Measurements from ENCODE around the gene PRKACB.

Gene PRKACB

DNA sequence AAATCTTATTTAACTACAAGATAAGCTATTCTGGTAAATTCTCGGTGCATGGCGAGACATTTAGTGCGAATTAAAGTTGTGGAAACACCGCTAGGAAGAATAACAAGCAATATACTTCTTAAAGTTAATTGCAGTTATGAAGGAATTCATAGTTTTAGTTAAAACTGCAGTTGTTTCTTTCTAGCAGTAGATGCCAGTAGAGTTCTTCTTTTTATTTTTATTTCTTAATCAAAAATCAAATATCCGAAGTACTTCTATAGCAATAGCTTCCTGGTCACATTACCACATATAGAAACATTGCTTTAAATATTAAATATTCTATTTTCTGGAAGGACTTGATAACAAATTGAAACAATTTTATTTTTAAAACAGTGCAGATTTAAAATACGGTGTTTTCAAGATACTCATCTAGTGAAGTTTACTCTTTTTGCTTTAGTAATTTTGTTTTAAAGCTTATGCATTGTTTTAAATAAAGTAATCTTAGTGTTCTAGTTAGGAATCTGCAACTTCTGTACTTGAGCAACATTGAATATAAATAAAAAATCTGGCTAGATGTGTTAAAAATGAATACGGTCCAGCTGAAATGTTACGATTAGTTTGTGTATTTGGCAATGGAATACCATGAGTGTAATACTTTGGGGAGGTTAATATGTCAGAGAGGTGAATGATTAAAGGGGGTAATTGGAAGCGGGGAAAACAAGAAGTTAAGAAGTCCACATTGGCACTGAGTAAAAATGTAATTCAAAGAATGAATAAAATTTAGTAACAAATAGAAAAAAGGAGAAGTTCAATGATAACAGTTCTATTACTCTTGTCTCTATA is 2.7 kb upstream of the PRKACB start:
- H3K27ac Mint-ChIP-seq: no peak overlapping the region
- no peaks in the 10 kb centered on the region for H3K9me3 Mint-ChIP-seq (ENCODE audit: low read depth)
- peaks cover 34% of the 10 kb centered on the region for H3K4me1 Mint-ChIP-seq (ENCODE audit: low read depth)
- no peaks in the 10 kb centered on the region for H3K36me3 Mint-ChIP-seq
- no peak overlapping the region for H3K4me3 Mint-ChIP-seq
- no peaks in the 10 kb centered on the region for H3K27me3 Mint-ChIP-seq

DNA sequence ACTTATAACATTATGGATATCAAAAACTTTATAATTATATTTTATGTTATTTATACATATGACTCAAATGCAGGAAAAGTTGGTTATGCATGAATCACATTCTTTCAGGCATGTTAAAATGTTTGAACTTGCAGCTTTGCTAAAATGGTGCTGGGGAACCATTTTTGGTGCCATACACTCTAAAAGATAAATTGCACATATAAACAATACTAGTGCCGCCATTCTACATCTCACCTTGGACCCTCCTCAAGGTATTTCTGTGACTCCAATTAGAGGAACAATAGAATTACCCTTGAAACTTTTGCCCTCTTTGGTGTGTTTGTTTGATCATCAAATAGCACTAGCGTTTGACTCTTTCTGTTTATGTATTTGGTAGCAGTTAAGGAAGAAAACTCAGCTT is 997 bp downstream of the PRKACB start:
- peak overlapping the region; percentile 98 for H3K27ac Mint-ChIP-seq
- peak overlapping the region; percentile 95 for H3K4me3 Mint-ChIP-seq
- H3K36me3 Mint-ChIP-seq: no peaks in the 10 kb centered on the region
- no peaks in the 10 kb centered on the region for H3K27me3 Mint-ChIP-seq
- H3K4me1 Mint-ChIP-seq (ENCODE audit: low read depth): peaks cover 63% of the 10 kb centered on the region
- no peaks in the 10 kb centered on the region for H3K9me3 Mint-ChIP-seq (ENCODE audit: low read depth)

DNA sequence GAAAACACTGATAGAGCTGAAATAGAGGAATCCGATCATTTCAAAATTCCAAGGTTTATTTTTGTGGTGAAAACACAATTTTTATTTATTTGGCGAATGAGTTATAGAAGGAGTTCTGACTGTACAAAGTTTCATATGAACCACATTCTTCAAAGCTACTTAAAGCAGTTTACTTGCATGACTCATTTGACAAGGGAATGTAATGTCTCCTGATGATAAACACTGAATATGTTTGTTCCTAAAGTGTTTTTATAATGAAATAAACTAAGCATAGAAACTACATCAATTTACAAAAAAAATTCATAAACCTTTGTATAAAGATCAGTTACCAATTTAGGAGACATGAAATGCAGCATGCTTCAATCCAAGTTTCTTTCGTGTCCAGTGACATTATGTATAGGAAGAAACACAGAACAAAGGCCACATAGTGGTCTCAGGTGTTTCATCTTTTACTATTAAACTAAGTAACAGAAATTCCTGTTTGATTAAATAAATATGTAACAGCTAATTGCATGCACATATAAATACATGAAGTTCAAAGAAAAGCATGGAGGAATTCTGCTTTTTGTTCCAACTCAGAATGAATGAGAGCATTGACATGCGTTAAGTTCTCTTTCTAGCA is 2.5 kb downstream of the PRKACB start:
- peak overlapping the region; percentile 95 for H3K4me3 Mint-ChIP-seq
- peaks cover 2% of the 10 kb centered on the region for H3K36me3 Mint-ChIP-seq
- peaks cover 74% of the 10 kb centered on the region for H3K4me1 Mint-ChIP-seq (ENCODE audit: low read depth)
- H3K27ac Mint-ChIP-seq: peak overlapping the region; percentile 98
- no peaks in the 10 kb centered on the region for H3K9me3 Mint-ChIP-seq (ENCODE audit: low read depth)
- H3K27me3 Mint-ChIP-seq: no peaks in the 10 kb centered on the region

DNA sequence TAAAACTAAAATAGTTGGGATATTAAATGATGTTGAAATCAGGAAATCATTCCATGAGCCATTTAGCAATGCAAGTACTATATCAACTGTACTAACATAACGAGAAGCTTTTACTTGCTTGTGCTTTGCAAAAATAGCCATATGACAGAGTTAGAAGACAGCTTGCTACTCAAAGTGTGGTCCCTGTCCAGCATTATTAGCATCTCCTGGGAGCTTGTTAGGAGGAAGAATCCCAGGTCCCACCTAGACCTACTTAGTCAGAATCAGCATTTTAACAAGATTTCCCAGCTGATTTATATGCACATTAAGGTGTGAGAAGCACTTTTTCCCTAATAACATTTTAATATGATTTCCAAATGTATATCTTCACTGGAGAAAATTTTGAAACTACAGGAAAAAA is 4.7 kb downstream of the PRKACB start:
- Mint-ChIP-seq H3K4me1 (ENCODE audit: low read depth) (peaks cover 76% of the 10 kb centered on the region), H3K27me3 (no peaks in the 10 kb centered on the region), H3K4me3 (peak overlapping the region; percentile 42)

DNA sequence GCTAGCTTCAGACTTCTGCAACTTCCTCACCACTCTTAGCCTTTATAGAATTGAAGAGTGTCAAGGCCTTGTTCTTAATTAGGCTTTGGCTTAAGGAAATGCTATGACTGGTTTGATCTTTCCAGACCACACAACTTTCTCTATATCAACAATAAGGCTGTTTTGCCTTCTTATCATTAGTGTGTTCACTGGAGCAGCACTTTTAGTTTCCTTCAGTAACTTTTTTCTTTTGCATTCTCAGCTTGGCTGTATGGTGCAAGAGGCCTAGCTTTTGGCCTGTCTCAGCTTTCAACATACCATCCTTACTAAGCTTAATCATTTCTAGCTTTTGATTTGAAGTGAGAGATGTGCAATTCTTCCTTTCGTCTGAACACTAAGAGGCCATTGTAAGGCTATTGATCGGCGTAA is 8.6 kb downstream of the PRKACB start:
- Mint-ChIP-seq H3K4me3 (peak overlapping the region; percentile 53), H3K27me3 (no peaks in the 10 kb centered on the region), H3K27ac (peak overlapping the region; percentile 90), H3K4me1 (ENCODE audit: low read depth) (peaks cover 87% of the 10 kb centered on the region), H3K9me3 (ENCODE audit: low read depth) (peaks cover 3% of the 10 kb centered on the region), H3K36me3 (peaks cover 24% of the 10 kb centered on the region)

More for the DNA sequence above, 4.7 kb downstream of the PRKACB start:
- H3K9me3 Mint-ChIP-seq (ENCODE audit: low read depth): no peaks in the 10 kb centered on the region
- peak overlapping the region; percentile 36 for H3K27ac Mint-ChIP-seq
- H3K36me3 Mint-ChIP-seq: peaks cover 15% of the 10 kb centered on the region

DNA sequence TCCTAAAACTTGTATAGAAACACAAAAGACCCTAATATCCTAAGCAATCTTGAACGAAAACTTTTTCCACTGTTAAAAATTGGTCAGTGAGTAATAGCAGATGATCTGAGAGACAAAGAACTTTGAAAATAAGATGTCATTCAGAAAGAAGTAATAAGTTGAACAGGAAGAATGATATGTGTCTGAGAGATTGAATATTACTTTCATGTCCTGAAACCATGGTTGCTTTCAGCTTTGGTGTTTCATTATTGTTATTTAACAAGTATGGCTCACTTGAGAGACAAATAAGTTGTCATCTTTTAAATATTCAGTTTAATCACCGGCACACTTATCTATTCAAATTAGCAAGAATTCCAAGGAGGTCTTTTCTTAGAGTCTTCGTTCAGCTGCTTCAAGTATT is 11.4 kb downstream of the PRKACB start:
- Mint-ChIP-seq H3K9me3 (ENCODE audit: low read depth) (peaks cover 3% of the 10 kb centered on the region), H3K36me3 (peaks cover 34% of the 10 kb centered on the region), H3K4me3 (peak overlapping the region; percentile 71), H3K27ac (peak overlapping the region; percentile 95), H3K27me3 (no peaks in the 10 kb centered on the region), H3K4me1 (ENCODE audit: low read depth) (peaks cover 93% of the 10 kb centered on the region)

DNA sequence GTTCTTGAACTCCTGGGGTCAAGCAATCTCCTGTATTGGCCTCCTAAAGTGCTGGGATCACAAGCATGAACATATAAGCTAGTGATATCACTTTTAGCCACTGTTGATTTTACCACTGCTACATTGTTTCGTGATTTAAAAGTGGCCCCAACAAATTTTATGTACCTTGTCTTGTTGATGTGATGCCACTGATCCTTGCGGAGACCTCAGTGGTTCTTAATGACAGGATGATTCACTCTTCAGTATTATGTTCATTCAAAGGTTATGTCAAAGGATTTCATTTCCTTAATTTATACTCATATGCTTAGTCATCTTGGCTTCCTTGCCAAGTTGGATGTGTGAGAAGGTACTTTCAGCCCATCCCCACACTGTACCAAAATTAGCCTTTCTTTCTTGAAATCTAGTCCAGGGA is 12.1 kb downstream of the PRKACB start:
- peak overlapping the region; percentile 71 for H3K4me3 Mint-ChIP-seq
- peak overlapping the region; percentile 95 for H3K27ac Mint-ChIP-seq
- peaks cover 34% of the 10 kb centered on the region for H3K36me3 Mint-ChIP-seq
- H3K4me1 Mint-ChIP-seq (ENCODE audit: low read depth): peaks cover 92% of the 10 kb centered on the region
- H3K27me3 Mint-ChIP-seq: no peaks in the 10 kb centered on the region
- H3K9me3 Mint-ChIP-seq (ENCODE audit: low read depth): peaks cover 3% of the 10 kb centered on the region

DNA sequence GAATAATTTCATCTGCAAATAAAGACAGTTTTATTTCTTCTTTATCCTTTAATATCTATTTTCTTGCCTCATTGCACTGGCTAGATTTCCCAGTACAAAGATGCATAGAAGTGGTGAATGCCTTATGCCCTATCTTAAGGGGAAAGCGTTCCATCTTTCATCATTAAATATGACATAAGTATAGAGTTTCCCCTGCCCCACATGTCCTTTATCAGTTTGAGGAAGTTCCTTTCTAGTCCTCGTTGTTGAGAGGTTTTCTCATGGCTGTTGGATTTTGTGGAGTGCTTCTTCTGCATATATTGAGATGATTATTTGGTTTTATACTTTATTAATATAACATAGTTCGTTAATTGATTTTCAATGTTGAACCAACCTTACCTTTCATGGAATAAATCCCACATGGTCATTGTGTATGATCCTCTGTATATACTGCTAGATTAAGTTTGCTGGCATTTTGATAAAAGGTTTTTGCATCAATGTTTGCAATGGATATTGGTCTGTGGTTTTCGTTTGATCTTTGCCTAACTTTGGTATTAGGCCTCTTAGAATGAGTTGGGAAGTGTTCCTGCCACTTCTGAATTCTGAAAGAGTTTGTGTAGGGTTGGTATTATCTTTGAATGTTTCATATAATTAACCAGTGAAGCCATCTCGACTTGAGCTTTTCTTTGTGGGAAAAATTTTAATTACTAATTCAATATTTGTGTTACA is 15.6 kb downstream of the PRKACB start:
- Mint-ChIP-seq H3K27ac (no peak overlapping the region), H3K36me3 (peaks cover 22% of the 10 kb centered on the region)

DNA sequence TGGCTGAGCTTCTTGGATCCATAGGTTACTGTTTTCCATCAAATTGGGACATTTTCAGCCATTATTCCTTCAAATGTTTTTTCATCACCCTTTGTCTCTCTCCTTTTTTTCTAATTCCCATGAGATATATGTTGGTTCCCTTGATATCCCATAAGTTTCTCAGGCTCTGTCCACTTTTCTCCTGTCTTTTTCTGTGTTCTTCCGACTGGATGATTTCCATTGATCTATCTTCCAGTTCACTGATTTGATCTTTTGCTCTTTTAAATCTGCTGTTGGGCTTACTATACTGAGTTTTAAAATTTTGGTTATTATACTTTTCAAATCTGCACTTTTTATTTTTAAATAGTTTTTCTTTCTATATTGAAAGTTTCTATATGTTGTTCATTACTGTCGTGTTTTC is 18.2 kb downstream of the PRKACB start:
- no peaks in the 10 kb centered on the region for H3K27me3 Mint-ChIP-seq
- peak overlapping the region; percentile 59 for H3K4me3 Mint-ChIP-seq
- H3K36me3 Mint-ChIP-seq: peaks cover 19% of the 10 kb centered on the region
- peak overlapping the region; percentile 74 for H3K27ac Mint-ChIP-seq
- H3K4me1 Mint-ChIP-seq (ENCODE audit: low read depth): peaks cover 81% of the 10 kb centered on the region
- peaks cover 6% of the 10 kb centered on the region for H3K9me3 Mint-ChIP-seq (ENCODE audit: low read depth)

More for the DNA sequence above, 15.6 kb downstream of the PRKACB start:
- Mint-ChIP-seq H3K4me3 (peak overlapping the region; percentile 52), H3K27me3 (no peaks in the 10 kb centered on the region), H3K4me1 (ENCODE audit: low read depth) (peaks cover 89% of the 10 kb centered on the region), H3K9me3 (ENCODE audit: low read depth) (peaks cover 9% of the 10 kb centered on the region)

DNA sequence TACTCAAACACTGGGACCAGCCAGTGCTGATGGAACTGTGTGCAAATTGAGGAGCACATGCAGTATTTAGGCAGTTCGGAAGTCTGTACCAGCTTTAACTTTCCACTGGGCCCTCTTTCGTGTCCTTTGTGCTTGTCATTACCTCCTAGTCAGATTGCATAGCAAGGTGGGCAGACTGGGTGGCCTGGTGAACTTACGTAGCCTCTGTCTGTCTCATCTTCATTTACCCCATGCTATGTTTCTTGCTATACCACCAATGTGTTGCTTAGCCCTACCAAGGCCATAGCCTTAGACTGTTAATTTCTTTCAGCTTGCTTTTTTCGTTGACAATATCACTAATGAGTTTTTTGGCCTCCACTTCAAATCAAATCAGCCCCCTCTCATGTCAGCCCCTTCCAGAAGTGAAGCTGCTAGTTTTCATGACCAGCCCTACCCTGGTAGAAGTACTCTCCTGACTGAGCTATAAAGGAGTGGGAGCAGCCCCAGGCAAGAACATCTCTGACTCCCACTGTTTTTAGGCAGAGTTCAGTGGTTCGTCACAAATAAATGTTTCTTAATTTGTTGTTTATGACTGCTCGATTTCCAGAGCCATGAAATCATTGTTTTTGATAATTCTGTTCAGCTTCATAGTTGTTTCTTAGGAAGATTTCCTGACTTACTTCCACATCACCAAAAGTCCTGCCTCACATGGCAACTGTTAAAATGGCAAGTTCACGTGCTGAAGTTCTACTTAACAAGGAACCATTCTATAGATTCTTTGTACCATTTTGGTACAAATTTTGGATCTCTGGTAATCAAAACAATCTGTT is 19.3 kb downstream of the PRKACB start:
- Mint-ChIP-seq H3K36me3 (peaks cover 11% of the 10 kb centered on the region), H3K4me1 (ENCODE audit: low read depth) (peaks cover 80% of the 10 kb centered on the region), H3K9me3 (ENCODE audit: low read depth) (peaks cover 6% of the 10 kb centered on the region), H3K27ac (peak overlapping the region; percentile 58), H3K27me3 (no peaks in the 10 kb centered on the region), H3K4me3 (peak overlapping the region; percentile 42)

DNA sequence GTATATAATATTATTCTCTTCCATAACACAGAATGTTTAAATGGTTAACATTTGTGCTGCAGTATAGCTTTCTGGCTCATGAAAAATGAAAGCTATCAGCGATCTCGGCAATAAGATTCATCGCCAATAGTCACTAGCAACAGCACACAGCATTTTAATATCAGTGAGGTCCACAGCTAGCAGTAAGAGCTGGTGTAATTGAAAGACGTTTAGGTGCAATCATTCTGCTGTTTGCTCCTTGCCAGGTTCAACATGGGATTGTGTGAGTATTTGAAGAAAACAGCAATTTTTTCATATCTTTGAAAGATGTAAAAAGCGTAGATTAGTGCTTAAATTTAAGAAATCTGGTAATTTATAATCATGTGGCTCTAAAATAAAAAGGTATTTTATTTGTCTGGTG is 20.1 kb downstream of the PRKACB start:
- H3K27me3 Mint-ChIP-seq: no peaks in the 10 kb centered on the region
- peak overlapping the region; percentile 42 for H3K4me3 Mint-ChIP-seq
- H3K4me1 Mint-ChIP-seq (ENCODE audit: low read depth): peaks cover 81% of the 10 kb centered on the region
- H3K27ac Mint-ChIP-seq: peak overlapping the region; percentile 52
- peaks cover 6% of the 10 kb centered on the region for H3K9me3 Mint-ChIP-seq (ENCODE audit: low read depth)
- H3K36me3 Mint-ChIP-seq: peaks cover 7% of the 10 kb centered on the region

DNA sequence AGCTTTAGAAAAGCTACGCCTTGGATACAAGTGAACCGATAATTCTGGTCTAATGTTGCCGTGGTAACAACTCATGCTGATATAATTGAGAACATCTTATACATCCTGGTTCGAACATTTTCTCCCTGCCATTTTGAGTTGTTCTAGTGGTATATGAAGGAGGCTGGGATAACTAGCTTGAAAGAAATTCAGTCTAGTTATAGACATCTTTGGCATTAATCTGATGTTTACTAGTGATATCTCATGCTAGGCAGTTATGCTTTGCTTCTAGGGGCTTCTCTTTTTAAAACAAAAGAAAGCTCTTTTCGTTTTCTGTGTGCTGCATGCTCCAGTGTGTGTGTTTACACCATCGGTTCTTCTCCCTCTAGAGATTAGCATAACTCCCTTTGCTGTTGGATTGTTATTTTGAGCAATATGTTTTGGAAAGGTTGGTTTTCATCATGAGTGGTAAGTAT is 20.5 kb downstream of the PRKACB start:
- Mint-ChIP-seq H3K27ac (peak overlapping the region; percentile 52), H3K4me3 (peak overlapping the region; percentile 42), H3K36me3 (peaks cover 7% of the 10 kb centered on the region)

DNA sequence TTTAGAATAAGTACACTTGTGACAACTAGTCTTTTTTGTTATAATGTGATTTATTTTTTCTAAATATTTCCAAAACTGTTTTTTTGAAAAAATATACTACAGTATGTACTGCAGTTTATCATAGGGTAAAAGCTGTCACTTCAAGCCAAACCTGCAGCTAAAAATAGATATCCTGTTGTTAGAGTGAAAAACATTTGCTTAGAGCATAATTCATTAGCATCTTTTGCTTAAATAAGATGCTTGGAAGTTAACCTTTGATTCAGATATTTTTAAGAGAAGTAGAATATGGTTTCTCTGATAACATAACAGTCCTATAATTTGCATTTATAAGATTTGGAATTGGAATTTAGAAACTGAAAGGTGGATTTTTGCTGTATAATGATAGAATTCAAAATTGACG is 21.5 kb downstream of the PRKACB start:
- Mint-ChIP-seq H3K9me3 (ENCODE audit: low read depth) (peaks cover 6% of the 10 kb centered on the region), H3K27ac (no peak overlapping the region), H3K4me1 (ENCODE audit: low read depth) (peaks cover 83% of the 10 kb centered on the region), H3K4me3 (peak overlapping the region; percentile 39), H3K36me3 (peaks cover 7% of the 10 kb centered on the region), H3K27me3 (no peaks in the 10 kb centered on the region)

More for the DNA sequence above, 20.5 kb downstream of the PRKACB start:
- Mint-ChIP-seq H3K4me1 (ENCODE audit: low read depth) (peaks cover 83% of the 10 kb centered on the region), H3K9me3 (ENCODE audit: low read depth) (peaks cover 6% of the 10 kb centered on the region), H3K27me3 (no peaks in the 10 kb centered on the region)

DNA sequence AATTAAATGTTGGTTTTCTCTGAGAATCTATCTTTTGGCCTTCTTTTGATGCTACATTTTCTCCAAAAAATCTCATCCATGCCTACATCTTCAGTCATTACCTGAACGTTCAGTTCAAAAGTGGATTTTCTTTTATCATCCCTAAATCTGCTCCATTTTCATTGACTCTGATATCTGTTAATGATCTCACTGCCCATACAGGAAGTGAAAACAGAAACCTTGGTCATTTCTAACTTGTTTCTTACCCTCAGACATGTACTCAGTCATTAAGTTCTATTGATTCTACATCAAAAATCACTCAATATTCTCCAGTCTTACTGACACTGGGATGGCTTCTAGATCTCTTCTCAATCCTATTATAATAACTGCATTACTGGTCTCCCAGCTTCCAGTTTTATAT is 22.7 kb downstream of the PRKACB start:
- H3K27ac Mint-ChIP-seq: peak overlapping the region; percentile 36
- no peaks in the 10 kb centered on the region for H3K27me3 Mint-ChIP-seq
- H3K4me1 Mint-ChIP-seq (ENCODE audit: low read depth): peaks cover 85% of the 10 kb centered on the region
- H3K9me3 Mint-ChIP-seq (ENCODE audit: low read depth): peaks cover 6% of the 10 kb centered on the region
- H3K4me3 Mint-ChIP-seq: peak overlapping the region; percentile 52
- peaks cover 7% of the 10 kb centered on the region for H3K36me3 Mint-ChIP-seq

Data from activated naive CD8-positive, alpha-beta T cell (primary cell).